ENCODE measurements around the gene APOC3. TPM values are rescaled to one million over a fixed set of nuclear protein-coding genes. Genes with fewer than 3 reads are reported as not detected.

APOC3 gene
- total and polyA plus RNA-seq, 2 donors (not counting 1 experiment from before 2014, with no cell fraction given) = not detected

DNA sequence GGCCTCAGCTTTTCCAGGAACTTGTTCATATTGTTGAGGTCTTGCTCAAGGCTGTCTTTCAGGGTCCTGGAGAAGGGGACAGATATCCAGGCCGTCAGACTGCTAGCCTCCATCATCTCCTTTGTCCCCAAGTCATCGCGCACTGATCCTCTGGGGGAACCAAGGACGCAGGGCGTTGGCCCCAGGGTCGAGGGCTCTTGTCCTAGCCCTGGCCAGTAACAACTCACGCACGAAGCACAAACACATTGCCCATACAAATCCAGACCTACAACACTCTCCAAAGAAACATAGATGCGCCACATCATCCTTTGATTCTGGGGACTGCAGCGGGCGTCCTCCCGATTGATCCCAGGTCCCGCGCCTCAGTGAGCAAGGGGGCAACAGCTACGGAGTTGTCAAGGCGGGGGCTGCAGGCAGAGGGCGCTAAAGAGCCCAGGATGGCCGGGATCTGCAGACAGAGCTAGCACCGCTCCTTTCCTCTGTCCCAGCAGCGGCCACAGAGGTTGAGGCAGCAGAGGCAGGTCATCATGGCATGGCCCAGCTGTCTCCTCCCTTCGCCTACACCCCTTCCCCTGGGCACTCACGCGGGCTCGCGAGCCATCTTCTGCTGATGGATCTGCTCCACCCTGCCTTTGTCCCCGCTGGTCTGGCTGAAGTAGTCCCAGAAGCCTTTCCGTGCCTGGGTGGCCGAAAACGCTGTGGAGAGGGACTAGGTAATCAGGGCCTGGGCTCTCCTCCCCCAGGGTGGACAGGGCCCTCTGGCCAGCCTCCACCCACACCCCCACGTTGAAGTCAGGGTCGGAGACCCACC lies 38.5 kb upstream of the APOC3 start:
- Histone ChIP-seq H3K4me2 (ENCODE audit: extremely low read depth, insufficient read depth, low read length) (no peak overlapping the region), H3K4me3 (replicated peaks in 1 of 4; ENCODE audit: control extremely low read depth in 1 of 4, insufficient read depth in 1 of 4, low read depth in 3 of 4, low read length in 4 of 4) (no peak overlapping the region), H3K27me3 (ENCODE audit: control insufficient read depth, insufficient read depth, low read length) (no peaks in the 10 kb centered on the region), H2AFZ (ENCODE audit: low read length) (peak overlapping the region; percentile 80), H3K27ac (ENCODE audit: insufficient read depth, low read length) (no peak overlapping the region), H3K9ac (ENCODE audit: insufficient read depth, low read length) (no peak overlapping the region), H3K9me3 (ENCODE audit: control insufficient read depth, insufficient read depth, low read depth, low read length) (no peaks in the 10 kb centered on the region), H3K36me3 (ENCODE audit: control insufficient read depth, insufficient read depth, low read length) (peaks cover 1% of the 10 kb centered on the region), H4K20me1 (ENCODE audit: control insufficient read depth, extremely low read depth, insufficient read depth, low read length) (no peaks in the 10 kb centered on the region), H3K79me2 (ENCODE audit: control insufficient read depth, insufficient read depth, low read length) (peaks cover 11% of the 10 kb centered on the region), H3K4me1 (ENCODE audit: control insufficient read depth, extremely low read depth, insufficient read depth, low read length) (peaks cover 12% of the 10 kb centered on the region)
- TF ChIP-seq CTCF (conservative IDR thresholded peaks at IDR 0.05 in 1 of 2, IDR thresholded peaks at IDR 0.05 in 1 of 2; ENCODE audit: low read depth in 1 of 2, low read length in 2 of 2) (peak; percentile 78 to 90), EZH2 (IDR thresholded peaks at IDR 0.05; ENCODE audit: low read length, missing control alignments) (no peak)
- DNase-seq (ENCODE audit: low read depth in 2 of 2) = peak; percentile 33 to 64

DNA sequence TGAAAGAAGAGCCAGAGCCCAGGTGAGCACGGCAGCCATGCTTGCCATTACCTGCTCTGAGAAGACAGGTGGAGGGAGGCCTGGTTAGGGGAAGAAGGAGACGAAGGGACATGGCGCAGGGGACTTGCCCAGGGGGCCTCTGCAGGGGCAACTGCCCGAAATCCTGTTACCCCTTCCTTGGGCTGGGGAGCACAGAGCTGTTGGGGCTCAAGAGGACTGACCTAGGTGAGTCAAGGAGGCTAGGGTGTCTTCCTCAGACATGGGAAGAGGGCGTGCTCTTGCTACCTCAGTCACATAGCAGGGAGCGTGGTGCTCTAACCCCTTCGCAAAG lies 37.9 kb upstream of the APOC3 start, which contains the start of gene APOA5:
TSS of gene APOA5 (minus strand) at position 67 of the 331 bp plus-strand sequence. CDS start at position 48, 19 bp downstream.
- Histone ChIP-seq H3K27ac (ENCODE audit: insufficient read depth, low read length) (no peak within 1 kb of the TSS), H4K20me1 (ENCODE audit: control insufficient read depth, extremely low read depth, insufficient read depth, low read length) (no peaks in the 10 kb centered on the region), H3K9me3 (ENCODE audit: control insufficient read depth, insufficient read depth, low read depth, low read length) (no peaks in the 10 kb centered on the region), H3K4me2 (ENCODE audit: extremely low read depth, insufficient read depth, low read length) (no peak within 1 kb of the TSS), H2AFZ (ENCODE audit: low read length) (peak within 1 kb of the TSS; percentile 80), H3K27me3 (ENCODE audit: control insufficient read depth, insufficient read depth, low read length) (no peaks in the 10 kb centered on the region), H3K4me1 (ENCODE audit: control insufficient read depth, extremely low read depth, insufficient read depth, low read length) (peaks cover 9% of the 10 kb centered on the region), H3K79me2 (ENCODE audit: control insufficient read depth, insufficient read depth, low read length) (peaks cover 9% of the 10 kb centered on the region), H3K36me3 (ENCODE audit: control insufficient read depth, insufficient read depth, low read length) (no peaks in the 10 kb centered on the region), H3K4me3 (replicated peaks in 1 of 4; ENCODE audit: control extremely low read depth in 1 of 4, insufficient read depth in 1 of 4, low read depth in 3 of 4, low read length in 4 of 4) (no peak within 1 kb of the TSS), H3K9ac (ENCODE audit: insufficient read depth, low read length) (no peak within 1 kb of the TSS)
- DNase-seq (ENCODE audit: low read depth in 2 of 2) = no peak
- no peak for TF ChIP-seq EZH2 (IDR thresholded peaks at IDR 0.05; ENCODE audit: low read length, missing control alignments)
- TF ChIP-seq CTCF (conservative IDR thresholded peaks at IDR 0.05 in 1 of 2, IDR thresholded peaks at IDR 0.05 in 1 of 2; ENCODE audit: low read depth in 1 of 2, low read length in 2 of 2) = no peak

DNA sequence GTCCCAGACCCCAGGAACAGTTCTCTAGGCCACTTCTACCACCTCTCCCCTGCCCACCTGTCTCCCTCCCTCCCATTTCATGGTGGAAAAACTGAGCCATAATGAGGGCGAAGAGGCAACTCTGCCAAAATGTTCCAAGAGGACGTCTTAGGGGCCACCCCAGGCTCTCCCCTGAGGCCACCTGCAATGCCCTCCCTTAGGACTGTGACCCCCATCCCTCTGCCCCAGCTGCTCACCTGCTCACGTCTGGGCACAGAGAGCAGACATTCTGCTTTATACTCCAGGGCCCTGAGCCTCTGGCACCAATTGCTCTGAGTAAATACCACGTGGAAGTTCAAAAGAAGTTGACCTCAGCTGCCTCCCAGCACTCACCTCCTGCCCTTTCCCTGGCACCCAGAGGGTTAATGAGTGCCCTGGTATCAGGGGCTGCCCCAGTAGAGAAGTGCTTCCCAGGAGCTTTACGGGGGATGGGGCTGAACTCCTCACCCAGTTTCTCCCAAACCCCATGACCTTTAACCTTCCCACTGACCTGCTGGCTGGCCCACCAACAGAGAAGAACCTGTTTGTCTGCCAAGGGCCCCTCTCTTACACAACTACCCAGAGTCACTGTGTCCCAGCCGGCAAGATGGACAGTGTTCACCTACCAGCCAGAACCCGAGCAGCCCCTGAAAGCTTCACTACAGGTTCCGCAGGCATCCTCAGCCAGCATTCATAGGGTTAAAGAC lies 37.4 kb upstream of the APOC3 start:
- Histone ChIP-seq H3K9me3 (ENCODE audit: control insufficient read depth, insufficient read depth, low read depth, low read length) (no peaks in the 10 kb centered on the region), H3K27me3 (ENCODE audit: control insufficient read depth, insufficient read depth, low read length) (no peaks in the 10 kb centered on the region), H3K36me3 (ENCODE audit: control insufficient read depth, insufficient read depth, low read length) (no peaks in the 10 kb centered on the region), H3K9ac (ENCODE audit: insufficient read depth, low read length) (no peak overlapping the region), H4K20me1 (ENCODE audit: control insufficient read depth, extremely low read depth, insufficient read depth, low read length) (no peaks in the 10 kb centered on the region), H3K4me2 (ENCODE audit: extremely low read depth, insufficient read depth, low read length) (no peak overlapping the region), H3K27ac (ENCODE audit: insufficient read depth, low read length) (no peak overlapping the region), H3K79me2 (ENCODE audit: control insufficient read depth, insufficient read depth, low read length) (peaks cover 4% of the 10 kb centered on the region), H3K4me1 (ENCODE audit: control insufficient read depth, extremely low read depth, insufficient read depth, low read length) (peaks cover 9% of the 10 kb centered on the region), H2AFZ (ENCODE audit: low read length) (no peak overlapping the region), H3K4me3 (replicated peaks in 1 of 4; ENCODE audit: control extremely low read depth in 1 of 4, insufficient read depth in 1 of 4, low read depth in 3 of 4, low read length in 4 of 4) (no peak overlapping the region)
- DNase-seq (ENCODE audit: low read depth in 2 of 2) = no peak
- TF ChIP-seq CTCF (conservative IDR thresholded peaks at IDR 0.05 in 1 of 2, IDR thresholded peaks at IDR 0.05 in 1 of 2; ENCODE audit: low read depth in 1 of 2, low read length in 2 of 2) = no peak
- TF ChIP-seq EZH2 (IDR thresholded peaks at IDR 0.05; ENCODE audit: low read length, missing control alignments) = no peak

Data from fibroblast of lung (primary cell).